HL-60/S4 treated with phorbol 12-myristate 13-acetate at 8.2 ng/mL for 4 days and 3 days (cell line): ENCODE measurements around the gene DNAH7.

Source experiments
- in situ Hi-C: fragments of 300-500 bp; cut with MboI; formaldehyde crosslinking; loops from 2 replicates; pipeline ENCODE4 v1.15.0; 2022; ENCODE audit warnings: low sequenced_read_pairs

DNAH7 gene

DNA sequence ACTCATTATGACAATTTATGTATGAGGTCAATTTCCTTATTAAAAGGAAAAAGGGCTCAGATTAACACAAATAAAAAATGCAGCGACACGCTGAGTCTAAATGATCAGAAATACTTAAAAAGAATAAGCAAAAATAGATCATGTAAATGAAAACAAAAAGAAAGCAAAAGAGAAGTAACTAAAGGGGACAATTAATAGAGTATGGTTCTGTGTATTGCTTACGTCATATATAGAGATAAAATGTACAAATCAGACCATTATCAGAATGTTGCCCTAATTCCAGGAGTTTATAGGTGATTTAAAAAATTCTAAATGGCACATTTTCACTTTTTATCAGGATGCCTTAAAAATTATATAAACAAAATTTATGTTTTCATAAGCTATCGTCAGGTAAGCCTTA is 189.5 kb downstream of the DNAH7 start:
- in situ Hi-C loops, result no loop called here

GRCh38 chr2:195871326-195871725 is 197.3 kb downstream of the DNAH7 start:
- in situ Hi-C loops, result no loop called here

DNA sequence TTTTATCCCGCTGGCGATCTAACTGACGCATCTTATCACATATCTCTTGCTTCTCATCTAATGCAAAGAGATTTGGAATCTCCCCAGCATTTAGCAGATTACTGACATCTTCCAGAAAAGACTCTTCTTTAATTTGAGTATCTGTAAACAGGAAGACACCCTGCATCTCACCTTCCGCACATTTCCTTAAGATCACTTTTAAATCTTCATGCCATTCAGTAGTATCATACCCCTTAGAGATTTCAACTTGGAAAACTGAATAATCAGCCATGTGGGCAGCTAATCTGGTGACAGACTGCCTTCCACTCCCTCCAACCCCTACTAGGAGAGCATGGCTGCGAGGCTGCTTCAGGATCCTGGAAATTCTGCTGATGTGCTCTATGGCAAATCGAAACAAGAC is 204.3 kb downstream of the DNAH7 start:
- in situ Hi-C loops, result no loop called here

GRCh38 chr2:195863564-195863963 is 205.1 kb downstream of the DNAH7 start:
- in situ Hi-C loops, result no loop called here

DNA sequence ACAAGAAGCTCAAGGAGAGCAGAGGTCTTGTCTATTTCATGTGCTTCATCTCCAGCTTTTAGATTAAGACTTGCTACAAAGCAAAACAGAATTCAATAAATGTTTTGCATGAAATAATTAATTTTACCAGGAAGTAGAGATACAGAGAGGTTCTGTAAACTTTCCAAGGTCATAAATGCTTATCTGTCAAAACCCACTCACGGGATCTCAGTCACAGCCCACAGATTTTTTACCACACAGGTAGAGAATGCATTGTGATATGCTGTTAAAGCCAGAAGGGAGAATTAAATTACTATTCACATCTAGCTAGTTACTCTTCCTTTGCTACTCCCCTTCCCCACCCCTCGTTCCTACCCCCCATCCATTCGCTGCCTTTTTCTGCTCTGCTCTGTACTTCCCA is 205.5 kb downstream of the DNAH7 start:
- in situ Hi-C loops, result no loop called here

GRCh38 chr2:195861821-195862220 is 206.8 kb downstream of the DNAH7 start:
- in situ Hi-C loops, result no loop called here

GRCh38 chr2:195859513-195859912 is 209.1 kb downstream of the DNAH7 start:
- in situ Hi-C loops, result no loop called here

GRCh38 chr2:195857132-195857531 is 211.5 kb downstream of the DNAH7 start:
- in situ Hi-C loops, result no loop called here

DNA sequence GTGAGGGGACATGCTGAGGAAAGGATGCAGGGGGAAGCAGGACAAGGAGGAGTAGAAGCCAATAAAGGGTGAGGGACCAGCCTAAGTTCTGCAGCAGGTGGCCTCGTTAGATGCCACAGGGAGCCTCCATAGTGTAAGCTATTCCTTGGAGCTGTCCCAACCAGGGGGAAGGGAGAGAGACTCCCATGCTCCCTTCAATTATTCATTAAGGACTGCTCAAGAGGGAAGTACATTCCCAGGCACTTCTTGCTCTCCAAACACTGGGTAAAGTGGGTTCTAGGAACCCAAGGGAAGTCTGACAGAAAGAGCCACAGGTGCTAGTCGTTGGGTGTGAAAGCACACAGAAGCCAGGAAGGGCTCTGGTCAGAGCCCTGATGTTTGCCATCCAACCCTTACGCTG is 217.9 kb downstream of the DNAH7 start:
- in situ Hi-C loops, result no loop called here

- in situ Hi-C loops, result no loop called here
Measured at GRCh38 chr2:195848119-195848899, 220.3 kb downstream of the DNAH7 start.

- in situ Hi-C loops, result no loop called here
Measured at GRCh38 chr2:195842932-195843331, 225.7 kb downstream of the DNAH7 start.

DNA sequence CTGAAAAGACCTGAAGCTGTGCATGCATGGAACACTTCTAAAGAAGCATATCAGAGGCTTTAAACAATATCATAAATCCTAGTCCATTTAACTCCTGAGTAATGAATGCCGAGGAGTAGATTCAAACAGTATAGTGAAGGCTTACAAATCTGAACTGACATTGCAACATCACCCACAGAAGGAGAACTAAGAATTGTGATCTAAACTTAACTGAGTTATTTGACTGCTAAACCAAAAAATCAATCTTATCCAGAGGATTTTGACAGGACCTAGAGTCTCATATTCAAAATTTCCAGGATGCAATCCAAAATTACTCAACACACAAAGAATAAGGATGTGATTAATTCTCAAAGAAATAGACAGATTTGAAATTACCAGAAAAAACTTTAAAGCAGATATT is 230.6 kb downstream of the DNAH7 start:
- in situ Hi-C loops, result no loop called here

GRCh38 chr2:195836002-195836401 is 232.6 kb downstream of the DNAH7 start:
- in situ Hi-C loops, result no loop called here

GRCh38 chr2:195834836-195835235 is 233.8 kb downstream of the DNAH7 start:
- in situ Hi-C loops, result no loop called here

GRCh38 chr2:195830968-195831950 is 237.4 kb downstream of the DNAH7 start:
- in situ Hi-C loops, result no loop called here

- in situ Hi-C loops, result no loop called here
Measured at GRCh38 chr2:195824478-195824877, 244.2 kb downstream of the DNAH7 start.

DNA sequence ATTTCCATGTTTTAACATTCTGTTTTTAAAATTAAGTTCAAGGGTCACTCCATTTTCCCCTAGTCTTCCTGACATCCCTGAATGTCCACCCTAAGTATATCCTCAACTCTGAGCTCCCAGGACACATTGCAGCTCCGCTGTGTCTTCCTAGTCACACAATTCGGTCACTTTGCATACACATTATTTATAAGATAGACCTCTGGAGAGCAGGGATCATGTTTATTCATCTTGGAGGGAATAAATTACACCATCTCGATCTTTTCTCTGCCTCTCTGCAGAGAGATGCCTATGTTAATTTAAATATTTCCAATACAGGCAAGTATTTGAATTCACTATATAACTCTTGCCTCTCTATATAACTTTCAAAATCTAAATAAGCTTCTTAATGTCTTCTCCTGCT is 245.4 kb downstream of the DNAH7 start:
- in situ Hi-C loops, result no loop called here

- in situ Hi-C loops, result no loop called here
Measured at GRCh38 chr2:195821566-195821932, 247.1 kb downstream of the DNAH7 start.

GRCh38 chr2:195820867-195821565 is 247.6 kb downstream of the DNAH7 start:
- in situ Hi-C loops, result no loop called here

- in situ Hi-C loops, result no loop called here
Measured at GRCh38 chr2:195820373-195820772, 248.3 kb downstream of the DNAH7 start.

DNA sequence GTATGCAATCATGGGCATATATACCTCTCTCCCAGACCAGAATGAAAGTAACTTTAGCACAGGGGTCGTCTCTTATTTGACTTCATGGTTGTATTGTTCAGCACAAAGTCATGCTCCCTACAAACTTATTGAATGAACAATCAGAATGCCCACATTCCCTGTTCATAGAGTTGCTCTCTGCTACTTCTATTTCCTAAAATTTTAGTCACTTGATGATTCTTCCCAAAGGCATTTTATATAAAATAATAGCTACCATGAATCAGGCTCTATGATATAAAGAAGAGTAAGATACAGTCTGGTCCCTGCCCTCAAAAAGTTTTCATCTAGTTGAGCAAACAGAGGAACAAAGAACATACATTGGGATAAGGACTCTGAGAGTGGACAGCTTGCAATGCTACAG is 249.4 kb downstream of the DNAH7 start:
- in situ Hi-C loops, result no loop called here
